ENCODE results near the gene BARHL2. TPM values are rescaled to one million over a fixed set of nuclear protein-coding genes. Genes with fewer than 3 reads are reported as not detected.

Gene BARHL2
- total RNA-seq, 1 experiment from 2014 or later: not detected

DNA sequence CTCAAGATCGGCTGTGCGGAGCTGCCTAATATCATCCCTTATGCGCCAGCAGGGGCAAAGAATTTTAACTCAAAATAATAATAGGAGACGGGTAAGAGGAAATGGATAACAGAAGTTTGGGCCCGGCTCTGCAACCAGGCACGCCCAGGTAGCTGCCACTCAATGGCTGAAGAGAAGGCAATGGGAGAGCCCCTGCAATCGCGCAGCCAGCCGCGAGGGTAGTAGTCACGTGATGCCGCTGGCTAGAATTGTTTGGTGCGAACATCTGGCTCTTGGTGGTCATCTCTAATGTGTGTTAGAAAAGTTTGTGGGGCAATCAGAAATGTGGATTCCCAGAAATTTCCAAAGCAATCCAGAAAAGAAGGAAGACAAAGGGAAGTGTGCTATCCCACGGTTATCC lies 12.3 kb downstream of the BARHL2 start:
- Histone ChIP-seq H4K20me1 (ENCODE audit: insufficient read depth) (no peaks in the 10 kb centered on the region), H3K4me3 (no peak overlapping the region), H3K9me3 (ENCODE audit: insufficient read depth, low read depth) (no peaks in the 10 kb centered on the region), H3K9me2 (ENCODE audit: insufficient read depth) (no peaks in the 10 kb centered on the region), H3K27ac (no peak overlapping the region), H3K27me3 (ENCODE audit: insufficient read depth, low read depth) (0 out of 2 replicates have a peak, but pooled peaks cover 6% of the 10 kb centered on the region), H3K4me1 (replicated peaks; ENCODE audit: insufficient read depth) (no peaks in the 10 kb centered on the region), H3F3A (ENCODE audit: insufficient read depth, low read depth) (no peaks in the 10 kb centered on the region), H3K36me3 (ENCODE audit: low read depth) (no peaks in the 10 kb centered on the region), H2AFZ (no peak overlapping the region), H3K4me2 (no peak overlapping the region), H3K79me2 (ENCODE audit: low read depth) (no peaks in the 10 kb centered on the region)
- ChIA-PET POLR2A (ENCODE audit: unreplicated experiment) (no interaction called here), CTCF (no interaction called here)
- no peak for TF ChIP-seq EZH2 (IDR thresholded peaks at IDR 0.05; ENCODE audit: low read depth)
- no peak for DNase-seq
- intact Hi-C loops (cut with micrococcal nuclease; ENCODE audit: unreplicated experiment): no loop called here
- BruUV-seq (replicated peaks): no TSS peak

DNA sequence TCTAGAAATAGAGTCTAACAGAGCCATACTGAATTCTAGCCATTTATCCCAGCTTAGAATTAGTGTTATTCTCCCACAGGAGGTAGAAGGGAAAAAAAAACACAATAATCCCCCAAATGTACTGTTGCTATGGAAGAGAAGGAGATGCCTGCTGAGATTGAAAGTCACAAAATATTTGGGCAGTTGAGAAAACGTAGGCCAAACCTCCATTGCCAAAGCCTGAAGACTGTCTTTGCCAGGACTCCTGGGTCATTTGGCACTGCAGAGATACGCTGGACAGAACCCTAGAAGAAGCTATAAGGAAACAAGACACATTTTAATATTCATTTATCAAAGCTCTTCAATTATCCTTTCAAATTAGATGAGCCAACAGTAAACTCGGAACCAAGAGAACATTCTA lies 22.3 kb downstream of the BARHL2 start:
- H3K4me2 ChIP-seq: no peak overlapping the region
- H4K20me1 ChIP-seq (ENCODE audit: insufficient read depth): no peaks in the 10 kb centered on the region
- no TSS peak for BruUV-seq (replicated peaks)
- no peak overlapping the region for H3K4me3 ChIP-seq
- POLR2A ChIA-PET (ENCODE audit: unreplicated experiment): no interaction called here
- TF ChIP-seq, protein P1, sequence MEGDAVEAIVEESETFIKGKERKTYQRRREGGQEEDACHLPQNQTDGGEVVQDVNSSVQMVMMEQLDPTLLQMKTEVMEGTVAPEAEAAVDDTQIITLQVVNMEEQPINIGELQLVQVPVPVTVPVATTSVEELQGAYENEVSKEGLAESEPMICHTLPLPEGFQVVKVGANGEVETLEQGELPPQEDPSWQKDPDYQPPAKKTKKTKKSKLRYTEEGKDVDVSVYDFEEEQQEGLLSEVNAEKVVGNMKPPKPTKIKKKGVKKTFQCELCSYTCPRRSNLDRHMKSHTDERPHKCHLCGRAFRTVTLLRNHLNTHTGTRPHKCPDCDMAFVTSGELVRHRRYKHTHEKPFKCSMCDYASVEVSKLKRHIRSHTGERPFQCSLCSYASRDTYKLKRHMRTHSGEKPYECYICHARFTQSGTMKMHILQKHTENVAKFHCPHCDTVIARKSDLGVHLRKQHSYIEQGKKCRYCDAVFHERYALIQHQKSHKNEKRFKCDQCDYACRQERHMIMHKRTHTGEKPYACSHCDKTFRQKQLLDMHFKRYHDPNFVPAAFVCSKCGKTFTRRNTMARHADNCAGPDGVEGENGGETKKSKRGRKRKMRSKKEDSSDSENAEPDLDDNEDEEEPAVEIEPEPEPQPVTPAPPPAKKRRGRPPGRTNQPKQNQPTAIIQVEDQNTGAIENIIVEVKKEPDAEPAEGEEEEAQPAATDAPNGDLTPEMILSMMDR (conservative IDR thresholded peaks at IDR 0.05): no peak
- no peak for TF ChIP-seq EZH2 (IDR thresholded peaks at IDR 0.05; ENCODE audit: low read depth)
- H3K36me3 ChIP-seq (ENCODE audit: low read depth): no peaks in the 10 kb centered on the region
- no peaks in the 10 kb centered on the region for H3K4me1 ChIP-seq (replicated peaks; ENCODE audit: insufficient read depth)
- no peaks in the 10 kb centered on the region for H3K9me2 ChIP-seq (ENCODE audit: insufficient read depth)
- no peaks in the 10 kb centered on the region for H3F3A ChIP-seq (ENCODE audit: insufficient read depth, low read depth)
- no peak for DNase-seq
- no peaks in the 10 kb centered on the region for H3K9me3 ChIP-seq (ENCODE audit: insufficient read depth, low read depth)
- no peak overlapping the region for H3K27ac ChIP-seq
- intact Hi-C loops (cut with micrococcal nuclease; ENCODE audit: unreplicated experiment): no loop called here
- no peaks in the 10 kb centered on the region for H3K27me3 ChIP-seq (ENCODE audit: insufficient read depth, low read depth)
- CTCF ChIA-PET: no interaction called here
- 0 out of 2 replicates have a peak overlapping the region, but pooled peaks have one; percentile 10 for H2AFZ ChIP-seq
- H3K79me2 ChIP-seq (ENCODE audit: low read depth): no peaks in the 10 kb centered on the region

DNA sequence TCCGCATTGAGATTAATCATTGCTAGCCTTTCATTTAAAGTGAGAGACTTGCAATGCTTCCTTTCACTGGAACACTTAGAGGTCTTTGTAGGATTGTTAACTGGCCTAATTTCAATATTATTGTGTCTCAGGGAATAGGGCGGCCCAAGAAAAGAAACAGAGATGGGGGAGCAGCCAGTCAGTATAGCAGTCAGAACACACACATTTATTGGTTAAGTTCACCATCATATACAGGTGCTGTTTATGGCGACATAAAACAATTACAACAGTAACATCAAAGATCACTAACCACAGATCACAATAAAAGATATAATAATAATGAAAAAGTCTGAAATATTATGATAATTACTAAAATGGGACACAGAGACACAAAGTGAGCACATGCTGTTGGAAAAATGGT lies 29.4 kb downstream of the BARHL2 start:
- no peaks in the 10 kb centered on the region for H4K20me1 ChIP-seq (ENCODE audit: insufficient read depth)
- TF ChIP-seq, protein P1 (conservative IDR thresholded peaks at IDR 0.05): no peak
- TF ChIP-seq EZH2 (IDR thresholded peaks at IDR 0.05; ENCODE audit: low read depth): no peak
- H3K79me2 ChIP-seq (ENCODE audit: low read depth): no peaks in the 10 kb centered on the region
- H3F3A ChIP-seq (ENCODE audit: insufficient read depth, low read depth): no peaks in the 10 kb centered on the region
- H3K9me2 ChIP-seq (ENCODE audit: insufficient read depth): no peaks in the 10 kb centered on the region
- intact Hi-C loops (cut with micrococcal nuclease; ENCODE audit: unreplicated experiment): no loop called here
- no TSS peak for BruUV-seq (replicated peaks)
- no peaks in the 10 kb centered on the region for H3K4me1 ChIP-seq (replicated peaks; ENCODE audit: insufficient read depth)
- CTCF ChIA-PET: no interaction called here
- H3K27me3 ChIP-seq (ENCODE audit: insufficient read depth, low read depth): no peaks in the 10 kb centered on the region
- DNase-seq: no peak
- H2AFZ ChIP-seq: no peak overlapping the region
- no peaks in the 10 kb centered on the region for H3K36me3 ChIP-seq (ENCODE audit: low read depth)
- no peak overlapping the region for H3K4me3 ChIP-seq
- H3K27ac ChIP-seq: no peak overlapping the region
- H3K9me3 ChIP-seq (ENCODE audit: insufficient read depth, low read depth): no peaks in the 10 kb centered on the region
- POLR2A ChIA-PET (ENCODE audit: unreplicated experiment): no interaction called here
- H3K4me2 ChIP-seq: no peak overlapping the region

DNA sequence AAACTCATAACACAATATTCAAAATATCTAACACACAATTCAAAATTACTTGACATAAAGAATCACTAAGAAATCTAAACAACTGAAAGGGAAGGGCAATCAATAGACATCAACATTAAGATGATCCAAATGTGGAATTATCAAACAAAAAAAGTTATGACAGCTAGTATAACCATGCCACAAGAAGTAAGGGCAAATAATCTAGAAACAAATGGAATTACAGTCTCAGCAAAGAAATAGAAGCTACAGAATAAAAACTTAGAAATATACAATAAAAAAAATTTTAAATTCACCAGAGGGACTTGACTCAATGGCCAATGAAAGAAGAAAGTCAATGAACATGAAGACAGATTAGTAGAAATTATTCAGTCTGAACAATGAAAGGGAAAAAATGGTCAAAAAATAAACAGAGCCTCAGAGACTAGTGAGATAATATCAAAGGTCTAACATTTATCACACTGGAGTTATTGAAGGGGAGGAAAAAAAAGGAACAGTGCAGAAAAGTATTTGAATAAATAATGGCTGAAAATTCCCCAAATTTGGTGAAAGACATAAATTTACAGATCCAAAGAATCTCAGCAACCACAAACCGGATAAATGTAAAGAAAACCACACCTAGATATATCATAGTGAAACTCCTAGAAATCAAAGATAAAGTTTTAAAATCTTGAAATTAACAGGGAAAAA lies 41.8 kb downstream of the BARHL2 start:
- no peak overlapping the region for H3K4me3 ChIP-seq
- no peak for DNase-seq
- no peaks in the 10 kb centered on the region for H3K36me3 ChIP-seq (ENCODE audit: low read depth)
- TF ChIP-seq, protein P1 (conservative IDR thresholded peaks at IDR 0.05): no peak
- no peak for TF ChIP-seq EZH2 (IDR thresholded peaks at IDR 0.05; ENCODE audit: low read depth)
- H3K4me1 ChIP-seq (replicated peaks; ENCODE audit: insufficient read depth): no peaks in the 10 kb centered on the region
- no peaks in the 10 kb centered on the region for H3K27me3 ChIP-seq (ENCODE audit: insufficient read depth, low read depth)
- BruUV-seq (replicated peaks): no TSS peak
- ChIA-PET POLR2A (ENCODE audit: unreplicated experiment) (no interaction called here), CTCF (no interaction called here)
- H4K20me1 ChIP-seq (ENCODE audit: insufficient read depth): no peaks in the 10 kb centered on the region
- no peak overlapping the region for H3K4me2 ChIP-seq
- peaks cover 8% of the 10 kb centered on the region; the same call in 1 of the 2 replicates for H3K9me3 ChIP-seq (ENCODE audit: insufficient read depth, low read depth)
- no peak overlapping the region for H2AFZ ChIP-seq
- no peaks in the 10 kb centered on the region; the same call in 1 of the 2 replicates for H3K9me2 ChIP-seq (ENCODE audit: insufficient read depth)
- H3K27ac ChIP-seq: no peak overlapping the region
- intact Hi-C loops (cut with micrococcal nuclease; ENCODE audit: unreplicated experiment): no loop called here
- no peaks in the 10 kb centered on the region for H3F3A ChIP-seq (ENCODE audit: insufficient read depth, low read depth)
- H3K79me2 ChIP-seq (ENCODE audit: low read depth): no peaks in the 10 kb centered on the region

Data from PC-9 (cell line).